ENCODE data around the gene RNF32. TPM values are rescaled to one million over a fixed set of nuclear protein-coding genes. Genes with fewer than 3 reads are reported as not detected.

The RNF32 gene
- total RNA-seq (1 to 10 TPM in 5 of 9 donors, under 1 TPM in 4; 0.26 to 8.5 (median 1.0) TPM), polyA plus RNA-seq (1 to 10 TPM in 1 of 3 donors, under 1 TPM in 2; 0.77 to 2.0 (median 0.80) TPM)
- long read RNA-seq, donor 1, result 0 reads
- long read RNA-seq, donor 2, result 0 reads
- long read RNA-seq, donor 3, partial matches to known transcripts, result 23 of 23 reads
- long read RNA-seq, donor 3, other reads (novel, unspliced or antisense), result 0 of 23 reads
- long read RNA-seq, donor 4, result 0 reads
- long read RNA-seq, donor 5, result 0 reads
- long read RNA-seq, donor 6, partial matches to known transcripts, result 0 of 2 reads
- long read RNA-seq, donor 6, other reads (novel, unspliced or antisense), result 2 of 2 reads
- long read RNA-seq, donor 7, partial matches to known transcripts, result 0 of 1 reads
- long read RNA-seq, donor 7, other reads (novel, unspliced or antisense), result 0 of 1 reads
- long read RNA-seq, donor 8, result 0 reads
- long read RNA-seq, donor 9, result 0 reads
- long read RNA-seq, donor 10, result 0 reads

DNA sequence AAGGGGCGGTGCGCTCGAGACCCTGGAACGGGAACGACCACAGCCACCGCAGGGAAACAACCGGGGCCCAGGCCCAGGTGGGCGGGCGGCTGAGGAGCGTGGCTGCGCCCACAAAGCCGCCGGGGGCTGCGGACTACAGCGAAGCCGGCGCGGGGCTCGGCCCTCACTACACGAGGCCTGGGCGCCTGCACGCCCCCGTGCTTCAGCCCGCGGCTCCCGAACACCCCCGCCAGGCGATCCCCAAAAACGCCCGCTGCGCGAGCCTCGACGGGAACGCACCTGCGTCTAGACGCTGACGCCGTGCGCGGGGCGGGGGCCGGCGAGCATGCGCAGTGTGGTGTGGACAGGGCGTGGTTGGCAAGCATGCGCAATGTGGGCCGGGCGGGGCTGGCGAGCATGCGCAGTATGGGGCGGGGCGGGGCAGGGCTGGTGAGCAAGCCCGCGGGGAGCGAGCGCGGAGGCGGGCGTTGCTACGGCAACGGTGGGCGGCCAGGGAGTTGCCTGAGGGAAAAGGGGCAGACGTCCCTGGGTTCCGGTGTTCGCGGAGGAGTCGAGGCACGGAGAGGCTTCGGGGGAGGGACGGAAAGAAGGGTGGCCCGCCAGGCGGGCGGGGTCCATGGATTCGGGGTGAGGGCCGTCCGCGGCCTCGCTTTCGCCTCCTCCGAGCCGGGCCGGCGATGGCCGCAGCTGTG is at the start of gene RNF32:
RNF32 (plus strand) TSS at position 518 of the 692 bp plus-strand sequence. CDS start 3,104 bp downstream, outside the sequence.
- Histone ChIP-seq H3K27ac (peak within 1 kb of the TSS in 3 of 5 donors; percentile 46 to 72 (median 62)), H3K36me3 (replicated peaks in 1 of 2) (no peaks in the 10 kb centered on the region), H3K9me3 (replicated peaks in 1 of 3) (no peaks in the 10 kb centered on the region), H3K4me1 (replicated peaks in 1 of 2) (peaks cover 11 to 15% of the 10 kb centered on the region in 2 donors), H3K27me3 (no peaks in the 10 kb centered on the region), H3K4me3 (peak within 1 kb of the TSS; percentile 23 to 98 (median 88))
- peak; percentile 95 to 99 (median 97) for DNase-seq
- 2 to 3% (median 2%) methylated on average over 33 to 85 of the region's 85 CpGs for WGBS, 4 donors
- intact Hi-C loops (cut with DNase I), result no loop called here
- TF ChIP-seq POLR2A (IDR thresholded peaks at IDR 0.05), result peak; percentile 40 to 41
- TF ChIP-seq, protein P1, sequence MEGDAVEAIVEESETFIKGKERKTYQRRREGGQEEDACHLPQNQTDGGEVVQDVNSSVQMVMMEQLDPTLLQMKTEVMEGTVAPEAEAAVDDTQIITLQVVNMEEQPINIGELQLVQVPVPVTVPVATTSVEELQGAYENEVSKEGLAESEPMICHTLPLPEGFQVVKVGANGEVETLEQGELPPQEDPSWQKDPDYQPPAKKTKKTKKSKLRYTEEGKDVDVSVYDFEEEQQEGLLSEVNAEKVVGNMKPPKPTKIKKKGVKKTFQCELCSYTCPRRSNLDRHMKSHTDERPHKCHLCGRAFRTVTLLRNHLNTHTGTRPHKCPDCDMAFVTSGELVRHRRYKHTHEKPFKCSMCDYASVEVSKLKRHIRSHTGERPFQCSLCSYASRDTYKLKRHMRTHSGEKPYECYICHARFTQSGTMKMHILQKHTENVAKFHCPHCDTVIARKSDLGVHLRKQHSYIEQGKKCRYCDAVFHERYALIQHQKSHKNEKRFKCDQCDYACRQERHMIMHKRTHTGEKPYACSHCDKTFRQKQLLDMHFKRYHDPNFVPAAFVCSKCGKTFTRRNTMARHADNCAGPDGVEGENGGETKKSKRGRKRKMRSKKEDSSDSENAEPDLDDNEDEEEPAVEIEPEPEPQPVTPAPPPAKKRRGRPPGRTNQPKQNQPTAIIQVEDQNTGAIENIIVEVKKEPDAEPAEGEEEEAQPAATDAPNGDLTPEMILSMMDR (IDR thresholded peaks at IDR 0.05), result no peak

DNA sequence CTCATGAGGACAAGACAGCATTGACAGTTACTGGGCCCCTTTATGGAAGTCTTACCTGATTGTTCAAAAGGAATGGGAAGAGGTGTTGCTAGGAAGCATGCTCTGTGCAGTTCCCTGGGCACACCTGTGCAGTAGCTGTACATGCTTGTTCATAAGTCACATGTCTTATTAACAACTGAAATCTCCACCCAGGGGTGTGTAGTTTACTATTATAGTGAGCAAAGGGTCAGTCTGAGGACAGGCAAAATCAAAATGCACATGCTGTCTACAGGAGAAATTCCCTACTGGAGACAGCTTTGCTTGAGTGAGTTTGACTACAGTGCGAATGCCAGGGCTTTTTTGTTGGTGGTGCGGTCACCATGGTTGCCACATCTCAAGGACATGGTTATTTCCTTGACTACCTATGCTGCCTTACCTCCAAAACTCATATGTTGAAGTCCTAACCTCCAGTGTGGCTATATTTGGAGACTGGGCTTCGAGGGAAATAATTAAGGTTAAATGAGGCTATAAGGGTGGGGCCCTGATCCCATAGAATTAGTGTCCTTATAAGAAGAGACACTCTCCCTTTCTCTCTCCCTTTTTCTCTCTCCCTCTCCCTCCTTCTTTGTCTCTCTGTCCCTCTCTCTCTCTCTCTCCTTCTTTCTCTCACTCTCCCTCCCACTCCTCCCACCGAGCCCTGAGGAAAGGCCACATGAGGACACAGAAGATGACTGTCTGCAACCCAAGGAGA is 48.3 kb upstream of the RNF32 start:
- Histone ChIP-seq H3K36me3 (replicated peaks in 1 of 2) (no peaks in the 10 kb centered on the region), H3K4me1 (replicated peaks in 1 of 2) (no peaks in the 10 kb centered on the region), H3K9me3 (replicated peaks in 1 of 3) (no peaks in the 10 kb centered on the region), H3K27me3 (no peaks in the 10 kb centered on the region), H3K4me3 (no peak overlapping the region), H3K27ac (no peak overlapping the region)
- intact Hi-C loops (cut with DNase I), result no loop called here
- no peak for TF ChIP-seq POLR2A (IDR thresholded peaks at IDR 0.05)
- TF ChIP-seq, protein P1 (IDR thresholded peaks at IDR 0.05), result no peak
- 76 to 98% (median 89%) methylated on average over 4 of the region's 4 CpGs for WGBS, 4 donors
- DNase-seq, result no peak

DNA sequence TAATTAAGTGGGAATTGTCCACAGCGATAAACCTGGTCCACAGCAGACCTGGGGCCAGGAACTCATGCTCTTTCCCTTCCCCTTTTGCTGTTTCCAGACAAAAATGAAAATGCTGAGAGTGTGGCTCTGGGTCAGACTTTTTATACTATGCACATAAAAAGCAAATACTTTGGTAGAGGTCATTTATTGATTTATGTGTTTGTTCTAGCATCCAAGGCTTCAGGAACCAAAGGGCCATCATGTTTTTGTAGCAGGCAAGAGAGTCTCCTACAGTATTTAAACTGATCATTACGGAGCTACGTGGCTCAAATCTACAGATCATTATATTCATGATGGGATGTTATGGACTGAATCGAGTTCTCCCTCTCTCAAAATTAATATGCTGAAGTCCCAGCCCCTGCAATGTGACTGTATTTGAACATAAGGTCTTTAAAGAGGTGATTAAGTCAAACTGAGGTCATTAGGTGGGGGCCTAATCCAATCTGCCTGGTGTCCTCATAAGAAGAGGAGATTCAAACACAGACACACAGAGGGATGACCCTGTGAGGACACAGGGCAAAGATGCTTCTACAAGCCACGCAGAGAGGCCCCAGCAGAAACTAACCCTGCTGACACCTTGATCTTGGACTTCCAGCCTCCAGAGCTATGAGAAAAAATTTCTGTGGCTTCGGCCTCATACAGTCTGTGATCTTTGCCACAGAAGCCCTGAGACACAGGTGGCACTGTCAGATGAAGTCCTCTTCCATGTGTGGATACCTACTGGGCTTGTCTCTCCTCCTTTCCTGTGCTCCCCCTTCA is 46.1 kb upstream of the RNF32 start:
- H3K4me3 ChIP-seq, result no peak overlapping the region
- H3K9me3 ChIP-seq (replicated peaks in 1 of 3), result no peaks in the 10 kb centered on the region
- TF ChIP-seq POLR2A (IDR thresholded peaks at IDR 0.05), result no peak
- TF ChIP-seq, protein P1 (IDR thresholded peaks at IDR 0.05), result no peak
- H3K27ac ChIP-seq, result no peak overlapping the region
- 90 to 98% (median 94%) methylated on average over 5 to 6 of the region's 6 CpGs for WGBS, 4 donors
- no peak for DNase-seq
- intact Hi-C loops (cut with DNase I), result no loop called here
- H3K27me3 ChIP-seq, result no peaks in the 10 kb centered on the region
- no peaks in the 10 kb centered on the region for H3K36me3 ChIP-seq (replicated peaks in 1 of 2)
- no peaks in the 10 kb centered on the region for H3K4me1 ChIP-seq (replicated peaks in 1 of 2)
